Mesothelial cell of epicardium (in vitro differentiated cells): Measurements from ENCODE around the gene MPP7. TPM values are rescaled to one million over a fixed set of nuclear protein-coding genes. Genes with fewer than 3 reads are reported as not detected.
"Not testable (repeated sequence)": the region's sequence is repeated elsewhere in the genome, so short reads cannot be mapped to it uniquely, and the experiment has no call there.

Source experiments
- DNase-seq, 2 experiments: peaks; one replicate each; pipeline ENCODE4 v3.0.0; 2021; ENCODE audit warnings: low spot score in 2 of 2; ENCODE audit not compliant: unreplicated experiment in 2 of 2
- H3K27ac Mint-ChIP-seq: 2 replicates; pipeline ENCODE4 v1.8.0; 2021; ENCODE audit warnings: mixed read lengths
- H3K27me3 Mint-ChIP-seq: 2 replicates; pipeline ENCODE4 v1.8.0; 2021; ENCODE audit warnings: low read depth, mixed read lengths
- H3K36me3 Mint-ChIP-seq: 2 replicates; pipeline ENCODE4 v1.8.0; 2021; ENCODE audit warnings: mixed read lengths
- H3K4me1 Mint-ChIP-seq: 2 replicates; pipeline ENCODE4 v1.8.0; 2021; ENCODE audit warnings: mixed read lengths
- H3K4me3 Mint-ChIP-seq: 2 replicates; pipeline ENCODE4 v1.8.0; 2021; ENCODE audit warnings: mild to moderate bottlenecking, moderate library complexity, mixed read lengths
- H3K9me3 Mint-ChIP-seq: 2 replicates; pipeline ENCODE4 v1.8.0; 2021; ENCODE audit warnings: mixed read lengths
- CTCF ChIP-seq: fragments of 200-600 bp; sonication (generic); IDR thresholded peaks from one replicate; pipeline ENCODE4 v1.5.0; 2021; ENCODE audit warnings: antibody characterized with exemption; ENCODE audit not compliant: unreplicated experiment
- total RNA-seq: library from RNA; stranded (reverse); gene quantifications from 3 replicates; pipeline ENCODE4 v1.2.1, GENCODE V29; 2021

Gene MPP7
- 10.6 to 12.6 TPM (median 12.4 TPM) in 3 replicates for total RNA-seq

GRCh38 chr10:28302638-28303488 is at the start of gene MPP7:
Gene MPP7, minus strand, starts transcription at chr10:28303064. Its CDS starts 64,460 bp downstream, at chr10:28238604.
- Mint-ChIP-seq H3K36me3 (no peaks in the 10 kb centered on the region), H3K27me3 (peaks cover 41% of the 10 kb centered on the region), H3K9me3 (no peaks in the 10 kb centered on the region), H3K27ac (peak within 1 kb of the TSS; percentile 95), H3K4me3 (peak within 1 kb of the TSS; percentile 90), H3K4me1 (peaks cover 25% of the 10 kb centered on the region)
- TF ChIP-seq CTCF: no peak
- peak; percentile 91 to 97 for DNase-seq

- Mint-ChIP-seq H3K27me3 (peaks cover 3% of the 10 kb centered on the region), H3K36me3 (no peaks in the 10 kb centered on the region), H3K4me3 (no peak overlapping the region), H3K27ac (no peak overlapping the region), H3K4me1 (no peaks in the 10 kb centered on the region), H3K9me3 (peaks cover 18% of the 10 kb centered on the region)
- no peak for TF ChIP-seq CTCF
- no peak for DNase-seq
These were observed 47.0 kb upstream of the MPP7 start for GRCh38 chr10:28349892-28350291.

- peaks cover 5% of the 10 kb centered on the region for H3K4me1 Mint-ChIP-seq
- peaks cover 53% of the 10 kb centered on the region for H3K9me3 Mint-ChIP-seq
- H3K36me3 Mint-ChIP-seq: no peaks in the 10 kb centered on the region
- no peak for DNase-seq
- H3K27me3 Mint-ChIP-seq: no peaks in the 10 kb centered on the region
- H3K27ac Mint-ChIP-seq: no peak overlapping the region
- TF ChIP-seq CTCF: no peak
- no peak overlapping the region for H3K4me3 Mint-ChIP-seq
These were observed 41.4 kb upstream of the MPP7 start for GRCh38 chr10:28343987-28344895.

GRCh38 chr10:28343252-28343651 is 40.4 kb upstream of the MPP7 start:
- no peaks in the 10 kb centered on the region for H3K36me3 Mint-ChIP-seq
- H3K27me3 Mint-ChIP-seq: no peaks in the 10 kb centered on the region
- TF ChIP-seq CTCF: no peak

GRCh38 chr10:28341679-28342078 is 38.8 kb upstream of the MPP7 start:
- not testable (repeated sequence) for H3K27me3 Mint-ChIP-seq, H3K27ac Mint-ChIP-seq, H3K4me3 Mint-ChIP-seq, H3K4me1 Mint-ChIP-seq, H3K36me3 Mint-ChIP-seq, DNase-seq
- peaks cover 45% of the 10 kb centered on the region for H3K9me3 Mint-ChIP-seq

More at GRCh38 chr10:28343252-28343651, 40.4 kb upstream of the MPP7 start:
- no peak for DNase-seq
- peaks cover 54% of the 10 kb centered on the region for H3K9me3 Mint-ChIP-seq
- H3K4me1 Mint-ChIP-seq: peaks cover 5% of the 10 kb centered on the region
- no peak overlapping the region for H3K27ac Mint-ChIP-seq
- H3K4me3 Mint-ChIP-seq: no peak overlapping the region

GRCh38 chr10:28332726-28333125 is 29.9 kb upstream of the MPP7 start:
- H3K4me1 Mint-ChIP-seq: peaks cover 7% of the 10 kb centered on the region
- no peak overlapping the region for H3K4me3 Mint-ChIP-seq
- H3K27ac Mint-ChIP-seq: no peak overlapping the region
- no peaks in the 10 kb centered on the region for H3K36me3 Mint-ChIP-seq
- no peak for DNase-seq
- H3K27me3 Mint-ChIP-seq: no peaks in the 10 kb centered on the region
- no peak for TF ChIP-seq CTCF
- H3K9me3 Mint-ChIP-seq: no peaks in the 10 kb centered on the region
